GM12892 (cell line): ENCODE measurements around the gene MAP4.

Source experiments
- POLR2A ChIP-seq: IDR thresholded peaks from 2 replicates; pipeline ENCODE4 v1.6.1; 2011; ENCODE audit warnings: low read depth, low read length, control low read depth
- POLR2AphosphoS5 ChIP-seq: IDR thresholded peaks from 2 replicates; pipeline ENCODE4 v1.6.1; 2011; ENCODE audit warnings: low read depth, low read length, control low read depth
- TAF1 ChIP-seq: IDR thresholded peaks from 2 replicates; pipeline ENCODE4 v1.6.1; 2011; ENCODE audit warnings: low read depth, mild to moderate bottlenecking, control low read depth, low read length, borderline replicate concordance

DNA sequence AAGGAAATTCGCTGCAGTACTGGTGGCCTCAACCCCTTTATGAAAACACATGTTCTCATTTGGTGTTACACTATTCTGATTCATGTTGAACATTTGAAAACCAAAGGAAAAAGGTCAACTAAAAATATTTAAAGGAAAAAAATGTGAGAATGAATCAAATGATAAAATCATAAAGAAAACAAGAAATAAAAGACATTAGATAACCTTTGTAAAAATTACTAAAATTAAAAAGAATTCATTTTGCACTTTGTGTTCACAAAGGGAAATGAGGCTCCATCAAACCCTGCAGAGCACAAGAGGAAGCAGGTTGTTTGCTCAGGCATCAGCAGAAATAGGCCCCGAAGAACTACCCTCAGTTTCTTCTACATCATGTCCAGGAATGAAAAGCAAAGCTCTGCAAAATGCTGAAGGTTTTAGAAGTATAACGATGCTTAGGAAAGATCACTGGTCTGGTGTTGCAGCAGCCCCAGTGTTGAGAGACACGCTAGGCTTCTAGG, 41.2 kb downstream of the MAP4 start:
- no peak for TF ChIP-seq POLR2A
- no peak for TF ChIP-seq TAF1
- no peak for TF ChIP-seq POLR2AphosphoS5
